SK-N-MC (cell line): ENCODE measurements around the gene TIGD4.

Source experiments
- DNase-seq: peaks from one replicate; pipeline ENCODE4 v3.0.0-alpha.2; 2011; ENCODE audit warnings: low read depth, low spot score
- H3K27ac ChIP-seq: fragments of 200-600 bp; sonication (generic); 2 replicates; pipeline ENCODE4 v1.5.1; 2016; ENCODE audit warnings: mixed run types
- H3K36me3 ChIP-seq: fragments of 200-600 bp; sonication (generic); 2 replicates; pipeline ENCODE4 v1.6.1; 2017; ENCODE audit warnings: antibody characterized with exemption, low read length, mixed read lengths; ENCODE audit not compliant: insufficient read depth
- H3K4me3 ChIP-seq: fragments of 200-600 bp; sonication (generic); 2 replicates; pipeline ENCODE4 v1.5.1; 2016
- H3K9ac ChIP-seq: fragments of 200-600 bp; sonication (generic); 2 replicates; pipeline ENCODE4 v1.8.0; 2017; ENCODE audit warnings: mixed run types, mixed read lengths; ENCODE audit not compliant: insufficient read length
- H3K9me3 ChIP-seq: fragments of 200-600 bp; sonication (generic); 2 replicates; pipeline ENCODE4 v1.6.1; 2017; ENCODE audit warnings: low read depth, mild to moderate bottlenecking, antibody characterized with exemption, low read length, moderate library complexity, mixed read lengths
- EZH2 ChIP-seq: fragments of 200-600 bp; sonication (generic); IDR thresholded peaks from one replicate; pipeline ENCODE4 v1.6.1; 2017; ENCODE audit warnings: antibody characterized with exemption
- FOXP2 ChIP-seq: optimal IDR thresholded peaks from 2 replicates; pipeline ENCODE3; 2011; ENCODE audit warnings: mild to moderate bottlenecking, moderate library complexity; ENCODE audit not compliant: insufficient read depth; ENCODE audit errors: extremely low read length, control extremely low read depth
- POLR2AphosphoS5 ChIP-seq: IDR thresholded peaks from 2 replicates; pipeline ENCODE4 v1.6.1; 2012; ENCODE audit warnings: mild to moderate bottlenecking, low read depth, low read length, borderline replicate concordance

The TIGD4 gene

DNA sequence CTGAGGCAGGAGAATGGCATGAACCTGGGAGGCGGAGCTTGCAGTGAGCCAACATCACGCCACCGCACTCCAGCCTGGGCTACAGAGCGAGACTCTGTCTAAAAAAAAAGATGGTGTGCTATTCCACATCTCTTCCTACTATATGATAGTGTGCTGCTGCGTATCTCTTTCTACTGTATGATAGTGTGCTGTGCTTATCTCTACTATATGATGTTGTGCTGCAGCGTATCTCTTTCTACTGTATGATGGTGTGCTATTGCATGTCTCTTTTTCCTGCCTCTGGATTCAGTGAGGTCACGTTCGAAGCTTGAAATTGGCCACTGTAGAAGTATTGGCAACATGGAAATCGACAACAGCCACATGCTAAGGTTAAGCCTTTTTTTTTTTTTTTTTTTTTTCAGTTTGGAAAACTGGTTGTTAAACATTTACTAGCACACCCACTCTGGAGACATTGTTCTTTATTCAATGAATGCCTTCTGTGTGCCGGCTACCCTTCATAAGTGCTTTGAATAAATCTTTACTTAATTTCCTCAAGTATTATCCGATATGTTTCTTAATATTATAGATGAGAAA lies 31.3 kb upstream of the TIGD4 start:
- no peaks in the 10 kb centered on the region for H3K9me3 ChIP-seq
- H3K27ac ChIP-seq, result no peak overlapping the region
- no peak overlapping the region for H3K4me3 ChIP-seq
- TF ChIP-seq EZH2 (no peak), POLR2AphosphoS5 (no peak), FOXP2 (no peak)
- DNase-seq, result no peak
- H3K9ac ChIP-seq, result no peak overlapping the region
- no peaks in the 10 kb centered on the region for H3K36me3 ChIP-seq

DNA sequence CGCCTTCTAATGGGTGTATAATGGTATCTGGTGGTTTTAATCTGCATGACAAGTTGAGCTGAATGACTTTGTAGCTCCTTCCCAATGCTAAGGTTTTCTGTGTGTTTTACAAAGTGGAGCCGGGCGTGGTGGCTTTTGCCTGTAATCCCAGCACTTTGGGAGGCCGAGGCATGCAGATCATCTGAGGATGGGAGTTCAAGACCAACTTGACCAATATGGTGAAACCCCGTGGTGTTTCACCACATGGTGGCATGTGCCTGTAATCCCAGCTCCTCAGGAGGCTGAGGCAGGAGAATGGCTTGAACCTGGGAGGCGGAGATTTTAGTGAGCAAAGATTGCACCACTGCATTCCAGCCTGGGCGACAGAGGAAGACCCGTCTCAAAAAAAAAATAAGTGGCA lies 29.1 kb upstream of the TIGD4 start:
- TF ChIP-seq FOXP2 (no peak), EZH2 (no peak), POLR2AphosphoS5 (no peak)
- H3K27ac ChIP-seq, result no peak overlapping the region
- H3K9ac ChIP-seq, result no peak overlapping the region
- no peak for DNase-seq
- no peaks in the 10 kb centered on the region for H3K9me3 ChIP-seq
- H3K4me3 ChIP-seq, result no peak overlapping the region
- H3K36me3 ChIP-seq, result no peaks in the 10 kb centered on the region

DNA sequence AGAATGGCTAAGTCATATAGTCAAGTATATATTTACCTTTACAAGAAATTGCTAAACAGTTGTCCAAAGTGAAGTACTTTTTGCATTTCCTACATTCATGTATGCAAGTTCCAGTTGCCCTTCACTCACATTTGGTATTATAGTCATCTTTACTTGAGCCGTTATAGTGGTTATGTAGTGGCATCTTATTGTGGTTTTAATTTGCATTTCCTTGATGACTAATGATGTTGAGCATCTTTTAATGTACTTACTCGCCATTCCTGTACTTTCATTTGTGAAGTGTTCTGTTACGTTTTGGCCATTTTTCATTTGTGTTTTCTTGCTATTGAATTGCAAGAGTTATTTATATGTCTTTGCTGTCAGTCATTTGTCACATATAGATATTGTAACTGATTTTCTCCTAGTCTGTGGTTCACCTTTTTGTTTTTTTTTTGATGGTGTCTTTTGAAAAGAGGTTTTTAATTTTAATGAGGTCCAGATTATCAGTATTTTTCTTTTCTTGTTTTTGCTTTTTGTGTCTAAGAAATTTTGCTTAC lies 27.8 kb upstream of the TIGD4 start:
- H3K9me3 ChIP-seq, result no peaks in the 10 kb centered on the region
- H3K27ac ChIP-seq, result no peak overlapping the region
- DNase-seq, result no peak
- no peak for TF ChIP-seq FOXP2
- no peak for TF ChIP-seq EZH2
- TF ChIP-seq POLR2AphosphoS5, result no peak
- no peak overlapping the region for H3K9ac ChIP-seq
- no peaks in the 10 kb centered on the region for H3K36me3 ChIP-seq
- H3K4me3 ChIP-seq, result no peak overlapping the region

DNA sequence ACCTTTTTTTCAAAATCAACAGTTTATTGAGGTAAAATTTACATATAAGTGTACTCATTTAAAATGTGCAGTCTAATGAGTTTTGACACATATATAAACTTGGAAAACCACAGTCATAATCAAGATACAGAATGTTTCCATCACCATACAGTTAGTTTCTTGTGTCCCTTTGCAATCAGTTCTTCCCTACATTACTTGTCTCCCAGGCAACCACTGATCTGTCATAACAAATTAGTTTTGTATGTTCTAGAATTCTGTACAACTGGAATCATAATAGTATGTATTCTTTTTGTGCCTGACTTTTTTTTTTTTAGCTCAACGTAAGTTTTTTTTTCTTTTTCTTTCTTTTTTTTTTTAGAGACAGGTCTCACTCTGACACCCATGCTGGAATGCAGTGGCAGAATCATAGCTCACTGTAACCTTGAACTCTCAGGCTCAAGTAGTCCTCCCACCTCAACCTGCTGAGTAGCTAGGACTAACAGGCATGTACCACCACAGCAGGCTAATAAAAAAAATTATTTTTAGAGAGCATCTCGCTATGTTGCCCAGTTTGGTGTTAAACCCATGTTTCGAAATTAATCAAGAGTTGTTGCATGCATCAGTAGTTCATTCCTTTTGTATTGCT lies 27.1 kb upstream of the TIGD4 start:
- Histone ChIP-seq H3K9me3 (no peaks in the 10 kb centered on the region), H3K36me3 (no peaks in the 10 kb centered on the region), H3K9ac (no peak overlapping the region), H3K27ac (no peak overlapping the region), H3K4me3 (no peak overlapping the region)
- DNase-seq, result no peak
- no peak for TF ChIP-seq POLR2AphosphoS5
- no peak for TF ChIP-seq FOXP2
- no peak for TF ChIP-seq EZH2

DNA sequence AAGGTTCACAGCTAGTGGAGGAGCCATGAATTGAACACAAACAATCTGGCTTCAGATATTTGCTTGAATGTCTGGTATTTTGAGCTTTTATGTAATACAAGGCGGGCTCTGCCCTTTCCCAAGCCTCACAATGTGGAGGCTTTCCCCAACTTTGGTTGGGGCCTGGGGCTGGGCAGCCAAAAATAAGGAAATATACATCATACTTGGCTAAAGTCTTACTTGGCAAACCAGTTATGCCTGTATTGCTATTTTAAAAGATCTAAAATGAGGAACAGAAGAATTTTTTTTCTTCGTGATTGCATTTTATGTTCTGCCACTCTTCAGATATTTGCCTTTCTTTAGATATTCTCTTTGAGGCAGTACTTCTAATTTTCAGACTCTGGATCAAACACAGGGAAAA lies 26.3 kb upstream of the TIGD4 start:
- DNase-seq, result no peak
- Histone ChIP-seq H3K4me3 (no peak overlapping the region), H3K9ac (no peak overlapping the region), H3K36me3 (no peaks in the 10 kb centered on the region), H3K27ac (no peak overlapping the region), H3K9me3 (no peaks in the 10 kb centered on the region)
- no peak for TF ChIP-seq FOXP2
- TF ChIP-seq POLR2AphosphoS5, result no peak

DNA sequence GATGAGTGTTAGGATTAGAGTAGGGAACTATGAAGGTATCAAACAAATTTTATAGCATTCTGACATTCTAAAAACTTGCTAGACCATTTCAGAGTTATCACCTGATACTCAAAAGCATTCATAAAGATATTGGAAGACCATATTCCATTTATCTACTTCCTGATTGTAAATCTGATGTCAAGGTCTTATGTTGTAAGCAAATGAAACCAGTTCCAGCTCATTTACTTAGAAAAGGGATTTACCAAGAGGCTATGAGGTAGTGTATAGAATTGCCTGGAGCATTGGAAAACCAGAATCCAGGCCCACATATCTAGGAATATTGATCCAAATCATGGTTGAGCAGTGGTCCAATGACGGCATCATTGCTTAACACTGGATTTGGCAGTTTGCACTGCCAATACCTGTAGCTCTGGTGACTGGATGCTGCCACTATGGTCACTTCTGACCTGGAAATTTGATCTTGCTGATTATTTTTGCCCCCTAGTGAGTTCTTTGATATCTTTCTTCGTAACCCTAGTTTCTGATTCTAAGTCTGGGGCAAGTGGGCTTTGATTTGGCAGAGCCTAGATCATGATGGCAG lies 25.6 kb upstream of the TIGD4 start:
- TF ChIP-seq EZH2 (no peak), FOXP2 (no peak), POLR2AphosphoS5 (no peak)

DNA sequence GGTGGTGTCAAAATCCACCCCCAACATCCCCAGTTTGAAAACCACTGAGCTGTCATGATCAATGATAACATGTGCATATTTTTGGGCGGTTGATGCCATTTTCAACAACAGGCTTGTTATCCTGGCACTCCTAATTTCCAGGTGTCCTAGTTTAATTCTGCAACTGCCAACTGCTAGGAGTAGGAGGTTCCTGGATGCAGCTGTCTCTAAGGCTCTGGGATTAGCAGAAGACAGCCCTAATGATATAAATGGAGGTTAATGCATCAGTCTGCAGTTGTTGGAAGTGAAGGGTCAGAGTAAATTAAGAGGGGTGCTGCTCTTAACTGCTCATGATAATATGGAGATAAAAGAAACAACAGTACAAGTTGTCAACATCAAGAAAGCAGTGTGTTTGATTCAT lies 24.0 kb upstream of the TIGD4 start:
- TF ChIP-seq FOXP2 (no peak), EZH2 (no peak), POLR2AphosphoS5 (no peak)
- no peaks in the 10 kb centered on the region for H3K36me3 ChIP-seq
- no peaks in the 10 kb centered on the region for H3K9me3 ChIP-seq
- no peak overlapping the region for H3K4me3 ChIP-seq
- H3K9ac ChIP-seq, result no peak overlapping the region
- no peak overlapping the region for H3K27ac ChIP-seq
- DNase-seq, result no peak

More for the DNA sequence above, 25.6 kb upstream of the TIGD4 start:
- no peak overlapping the region for H3K9ac ChIP-seq
- H3K4me3 ChIP-seq, result no peak overlapping the region
- H3K27ac ChIP-seq, result no peak overlapping the region
- DNase-seq, result no peak
- H3K9me3 ChIP-seq, result no peaks in the 10 kb centered on the region
- no peaks in the 10 kb centered on the region for H3K36me3 ChIP-seq

DNA sequence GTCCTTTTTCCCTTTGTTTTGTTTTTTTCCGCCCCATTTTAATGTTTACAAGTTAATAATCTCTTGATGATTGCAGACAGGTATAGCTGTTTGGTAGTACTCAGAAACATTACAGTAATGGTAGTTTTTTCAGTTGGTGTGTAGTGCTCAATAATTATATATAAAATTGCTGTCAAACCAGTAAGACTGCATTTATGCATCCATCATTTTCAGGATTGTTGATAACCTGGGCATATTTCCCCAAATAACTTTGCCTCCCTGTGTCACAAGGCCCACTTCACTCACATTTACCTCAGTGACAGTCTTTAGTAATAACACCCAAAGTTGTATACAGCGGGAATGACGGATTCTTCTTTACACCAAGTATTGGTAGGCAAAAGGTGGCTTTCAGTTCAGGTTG lies 16.4 kb upstream of the TIGD4 start:
- no peak overlapping the region for H3K9ac ChIP-seq
- no peak overlapping the region for H3K4me3 ChIP-seq
- no peaks in the 10 kb centered on the region for H3K9me3 ChIP-seq
- no peak overlapping the region for H3K27ac ChIP-seq
- DNase-seq, result no peak
- TF ChIP-seq POLR2AphosphoS5, result no peak
- TF ChIP-seq FOXP2, result no peak
- TF ChIP-seq EZH2, result no peak
- no peaks in the 10 kb centered on the region for H3K36me3 ChIP-seq

DNA sequence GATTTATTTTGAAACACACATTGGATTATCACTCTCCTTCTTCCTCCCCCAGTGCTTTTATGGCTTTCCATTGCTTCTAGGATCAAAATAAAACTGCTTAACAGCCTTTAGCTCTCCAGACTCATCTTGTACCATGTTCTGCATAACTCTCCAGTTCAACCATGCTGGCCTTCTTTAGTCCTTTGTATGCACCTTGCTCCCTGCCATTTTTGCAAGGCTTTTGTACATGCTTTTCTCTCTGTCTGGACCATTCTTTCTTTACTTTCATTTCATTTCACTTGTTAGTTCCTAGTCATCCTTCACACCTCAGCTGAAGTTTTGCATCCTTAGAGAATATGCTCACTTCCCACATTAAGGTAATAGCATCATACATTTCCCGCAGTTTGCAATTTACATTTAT lies 7.1 kb upstream of the TIGD4 start:
- no peak for DNase-seq
- Histone ChIP-seq H3K9ac (peak overlapping the region; percentile 50), H3K36me3 (no peaks in the 10 kb centered on the region), H3K9me3 (no peaks in the 10 kb centered on the region), H3K4me3 (peak overlapping the region; percentile 52; the same call in 1 of the 2 replicates), H3K27ac (peak overlapping the region; percentile 90)
- TF ChIP-seq FOXP2, result no peak
- no peak for TF ChIP-seq POLR2AphosphoS5
- no peak for TF ChIP-seq EZH2
